Measurements from ENCODE around the gene GABRB1.
A peak's percentile ranks its signal among the peaks of the same experiment; 100 is the strongest.
"Not testable (repeated sequence)": the region's sequence is repeated elsewhere in the genome, so short reads cannot be mapped to it uniquely, and the experiment has no call there.

The GABRB1 gene

GRCh38 chr4:47217291-47217690 lies 185.9 kb downstream of the GABRB1 start:
- no peak for DNase-seq

- no peak for DNase-seq
Observed at GRCh38 chr4:47217884-47218283, 186.5 kb downstream of the GABRB1 start.

- DNase-seq, result no peak
Observed at GRCh38 chr4:47218631-47219030, 187.3 kb downstream of the GABRB1 start.

DNA sequence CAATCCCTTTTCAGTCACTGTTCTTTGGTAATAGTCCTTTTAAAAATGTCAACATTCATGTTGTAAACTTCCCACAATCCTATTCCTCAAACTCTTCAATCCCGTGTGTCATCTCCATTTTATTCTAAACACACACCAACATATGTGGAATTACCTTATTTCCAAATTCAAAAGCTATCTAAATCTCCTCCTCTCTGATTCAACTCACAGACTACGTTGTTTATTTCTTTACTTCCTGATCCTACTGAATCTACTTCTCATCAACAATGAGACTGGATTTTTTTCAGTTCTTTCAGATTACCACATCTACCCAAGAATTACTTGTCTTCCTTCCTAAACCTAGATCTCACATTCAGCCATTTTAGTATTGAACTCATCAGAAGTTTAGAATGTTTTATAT lies 188.2 kb downstream of the GABRB1 start:
- DNase-seq, result no peak

DNA sequence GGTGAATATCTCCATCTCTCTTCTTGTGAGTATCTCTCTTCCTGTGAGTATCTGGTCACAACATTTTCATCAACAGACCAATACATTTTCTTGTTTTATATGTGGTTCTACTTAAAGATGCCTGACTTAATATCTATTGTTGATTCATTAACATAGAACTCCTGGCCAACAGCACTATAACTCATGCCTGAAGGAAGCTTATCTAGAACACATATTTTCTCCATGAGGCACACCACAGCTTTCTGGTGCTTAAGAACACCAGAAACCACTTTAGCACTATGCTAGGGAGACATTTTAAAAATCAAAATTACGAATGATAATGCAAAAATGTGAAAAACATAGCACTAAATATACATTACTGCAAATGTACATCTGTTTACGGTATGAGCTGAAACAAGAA lies 190.4 kb downstream of the GABRB1 start:
- peak; percentile 19 for DNase-seq

GRCh38 chr4:47222276-47222675 lies 190.9 kb downstream of the GABRB1 start:
- DNase-seq, result no peak

GRCh38 chr4:47224361-47224760 lies 193.0 kb downstream of the GABRB1 start:
- no peak for DNase-seq

- no peak for DNase-seq
Observed at GRCh38 chr4:47235721-47236120, 204.4 kb downstream of the GABRB1 start.

DNA sequence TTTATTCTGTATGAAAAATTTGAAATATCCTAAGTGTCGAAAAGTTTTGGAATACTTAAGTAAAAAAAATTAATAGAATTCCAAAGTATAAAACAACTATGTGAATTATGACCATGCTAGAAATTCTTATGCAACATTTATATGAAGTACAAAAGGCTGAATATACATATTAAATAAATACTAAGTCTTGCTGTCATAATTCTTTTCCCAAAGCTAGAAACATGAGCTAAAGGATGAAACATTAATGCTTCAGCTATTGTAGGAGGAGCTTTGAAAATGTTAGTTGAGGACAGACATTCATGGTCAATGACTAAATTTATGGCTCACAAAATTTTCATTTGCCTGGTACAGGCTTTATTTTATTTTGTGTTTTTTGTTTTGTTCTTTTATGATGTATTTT lies 207.3 kb downstream of the GABRB1 start:
- peak; percentile 28 for DNase-seq

DNA sequence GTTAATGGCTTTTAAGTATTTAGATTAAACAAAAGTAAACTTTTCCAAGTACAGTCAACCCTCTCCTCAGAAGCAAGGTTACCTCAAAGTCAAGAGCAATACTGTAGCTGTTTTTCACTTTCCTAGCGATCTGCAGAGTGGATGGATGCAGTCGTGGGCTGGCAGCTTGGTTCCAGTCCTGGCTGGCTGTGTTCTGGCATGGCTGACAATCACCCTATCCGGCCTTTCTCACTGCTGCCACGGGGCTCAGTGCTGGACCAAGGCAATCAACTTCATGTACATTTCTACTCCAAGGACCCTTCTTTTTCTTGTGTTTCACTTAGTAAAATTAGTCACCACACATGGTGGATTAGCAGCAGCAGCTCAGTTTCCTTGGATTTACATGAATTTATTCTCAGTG lies 208.3 kb downstream of the GABRB1 start:
- DNase-seq, result no peak

DNA sequence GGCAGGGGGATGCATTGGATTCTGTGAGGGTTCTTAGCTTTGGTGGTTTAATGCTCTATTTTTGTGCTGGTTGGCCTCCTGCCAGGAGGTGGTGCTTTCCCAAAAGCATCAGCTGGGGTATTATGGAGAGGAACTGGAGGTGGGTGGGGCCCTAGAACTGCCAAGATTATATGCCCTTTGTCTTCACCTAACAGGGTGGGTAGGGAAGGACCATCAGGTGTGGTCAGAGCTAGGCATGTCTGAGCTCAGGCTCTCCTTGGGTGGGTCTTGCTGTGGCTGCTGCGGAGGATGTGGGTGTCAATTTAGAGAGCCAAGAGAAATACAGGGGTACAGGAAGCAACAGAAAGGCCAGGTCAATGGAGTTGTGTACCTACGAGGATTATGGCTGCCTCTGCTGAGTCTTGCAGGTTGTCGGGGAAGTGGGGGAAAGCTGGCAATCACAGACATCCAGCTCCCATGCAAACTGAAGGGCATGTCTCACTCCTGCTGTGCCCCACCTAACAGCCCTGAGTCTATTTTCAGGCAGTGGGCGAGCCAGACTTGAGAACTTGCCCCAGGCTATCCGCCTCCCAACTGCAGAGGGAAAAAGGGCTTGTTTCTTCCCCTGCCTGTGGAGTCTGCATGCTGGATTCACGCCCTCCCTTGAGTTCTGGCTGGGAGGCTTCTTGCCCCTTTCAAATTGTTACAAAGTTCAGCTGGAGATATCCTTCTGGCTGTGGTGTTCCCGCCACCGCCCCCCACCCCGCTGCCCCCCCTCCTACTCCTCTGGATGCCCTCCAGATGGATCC lies 220.2 kb downstream of the GABRB1 start:
- DNase-seq, result no peak

DNA sequence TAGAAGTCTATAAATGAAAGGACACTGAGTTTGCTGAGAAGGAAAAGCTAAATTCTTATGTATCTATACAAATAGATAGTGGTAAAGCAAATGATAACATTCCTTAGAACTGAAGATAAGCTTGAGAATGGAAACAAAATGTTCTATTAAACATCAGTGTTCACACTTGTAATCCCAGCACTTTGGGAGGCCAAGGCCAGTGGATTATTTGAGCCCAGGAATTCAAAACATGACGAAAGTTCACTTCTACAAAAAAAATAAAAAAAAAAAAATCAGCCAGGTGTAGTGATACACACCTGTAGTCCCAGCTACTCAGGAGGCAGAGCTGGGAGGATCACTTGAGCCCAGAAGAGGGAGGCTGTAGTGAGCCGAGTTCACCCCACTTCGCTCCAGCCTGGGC lies 232.4 kb downstream of the GABRB1 start:
- no peak for DNase-seq

GRCh38 chr4:47270201-47270888 lies 239.0 kb downstream of the GABRB1 start:
- DNase-seq, result no peak

GRCh38 chr4:47271291-47271690 lies 239.9 kb downstream of the GABRB1 start:
- DNase-seq, result no peak

DNA sequence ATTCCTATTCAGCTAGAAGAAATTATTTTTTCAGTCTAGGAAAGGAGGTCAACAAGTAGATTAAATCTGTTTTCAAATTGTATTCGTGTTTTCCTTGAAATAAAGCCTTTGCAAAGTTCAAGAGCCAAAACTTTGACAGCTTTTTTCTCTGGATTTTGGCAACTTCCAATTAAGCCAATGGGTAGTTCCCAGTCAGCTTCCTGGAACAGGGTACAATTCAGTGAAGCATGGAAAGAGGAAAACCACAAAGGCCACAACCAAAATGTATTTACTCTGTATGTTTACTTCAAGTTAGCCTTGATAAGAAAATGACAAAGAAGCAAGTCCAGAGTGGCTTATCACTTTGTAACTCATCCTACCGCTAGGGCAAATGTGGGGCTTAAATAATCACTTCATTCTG lies 243.5 kb downstream of the GABRB1 start:
- no peak for DNase-seq

DNA sequence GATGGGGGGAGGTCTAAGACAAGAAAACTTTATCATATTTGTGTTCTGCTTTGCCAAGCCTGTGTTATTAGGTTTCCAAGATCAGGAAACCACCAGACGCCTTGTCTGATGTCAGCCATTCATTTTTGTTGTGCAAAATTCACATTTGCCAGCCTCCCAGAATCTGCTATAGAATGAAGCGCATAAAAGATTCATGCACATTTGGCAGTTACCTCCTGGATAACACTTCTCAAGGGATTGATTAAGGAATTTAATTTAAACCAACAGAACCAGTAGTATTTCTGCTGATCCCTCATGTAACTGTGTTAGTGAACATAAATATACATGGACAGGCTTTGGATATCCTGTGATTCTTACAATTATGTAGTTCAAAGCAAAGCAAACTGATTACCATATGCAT lies 244.2 kb downstream of the GABRB1 start:
- DNase-seq, result no peak

- DNase-seq, result no peak
Observed at GRCh38 chr4:47278631-47279030, 247.3 kb downstream of the GABRB1 start.

DNA sequence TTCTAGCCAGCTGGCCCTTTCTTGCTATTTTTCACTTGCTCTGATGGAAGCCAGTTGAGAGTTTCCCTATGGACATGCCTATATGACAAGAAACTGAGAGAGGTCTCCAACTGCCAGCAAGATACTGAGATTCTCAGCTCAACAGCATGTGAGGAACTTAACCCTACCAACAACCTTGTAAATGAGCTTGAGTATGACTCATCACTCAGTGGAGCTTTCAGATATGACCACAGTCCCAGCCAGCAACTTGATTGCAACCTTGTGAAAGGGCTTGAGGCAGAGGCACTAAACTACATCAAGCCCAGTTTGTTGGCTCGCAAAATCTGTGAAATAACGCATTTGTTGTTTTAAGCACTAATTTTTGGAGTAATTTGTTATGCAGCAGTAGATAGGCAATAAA lies 256.4 kb downstream of the GABRB1 start:
- DNase-seq, result peak; percentile 29

DNA sequence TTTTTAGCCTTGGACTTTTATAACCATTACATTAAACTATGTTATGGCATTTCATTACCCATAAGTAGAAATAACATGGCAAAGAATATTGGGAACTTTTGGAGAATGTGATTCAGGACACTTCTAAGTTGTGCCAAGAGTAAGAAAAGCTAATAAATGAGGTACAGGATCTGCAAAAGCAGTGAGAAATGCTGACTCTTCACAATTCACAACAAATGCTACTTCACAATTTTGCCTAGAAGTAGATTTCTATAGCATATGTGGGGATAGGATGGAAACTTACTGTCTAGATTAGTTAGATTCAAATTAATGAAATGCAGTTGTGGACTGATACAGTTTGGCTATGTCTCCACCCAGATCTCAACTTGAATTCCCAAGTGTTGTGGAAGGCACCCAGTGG lies 258.4 kb downstream of the GABRB1 start:
- no peak for DNase-seq

DNA sequence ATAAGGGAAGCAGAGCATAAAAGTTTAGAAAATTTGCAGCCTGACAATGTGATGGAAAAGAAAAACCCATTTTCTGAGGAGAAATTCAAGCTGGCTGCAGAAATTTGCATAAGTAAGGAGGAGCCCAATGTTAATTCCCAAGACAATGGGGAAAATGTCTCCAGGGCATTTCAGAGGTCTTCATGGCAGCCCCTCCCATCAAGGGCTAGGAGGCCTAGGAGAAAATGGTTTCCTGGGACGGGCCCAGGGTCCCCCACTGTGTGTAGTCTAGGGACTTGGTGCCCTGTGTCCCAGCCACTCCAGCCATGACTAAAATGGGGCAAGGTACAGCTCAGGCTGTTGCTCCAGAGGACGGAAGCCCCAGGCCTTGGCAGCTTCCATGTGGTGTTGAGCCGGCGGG lies 259.5 kb downstream of the GABRB1 start:
- not testable (repeated sequence) for DNase-seq

- no peak for DNase-seq
Observed at GRCh38 chr4:47309165-47309564, 277.8 kb downstream of the GABRB1 start.

GRCh38 chr4:47312170-47312569 lies 280.8 kb downstream of the GABRB1 start:
- no peak for DNase-seq

- no peak for DNase-seq
Observed at GRCh38 chr4:47313384-47313783, 282.0 kb downstream of the GABRB1 start.

- DNase-seq, result no peak
Observed at GRCh38 chr4:47315346-47315745, 284.0 kb downstream of the GABRB1 start.

DNA sequence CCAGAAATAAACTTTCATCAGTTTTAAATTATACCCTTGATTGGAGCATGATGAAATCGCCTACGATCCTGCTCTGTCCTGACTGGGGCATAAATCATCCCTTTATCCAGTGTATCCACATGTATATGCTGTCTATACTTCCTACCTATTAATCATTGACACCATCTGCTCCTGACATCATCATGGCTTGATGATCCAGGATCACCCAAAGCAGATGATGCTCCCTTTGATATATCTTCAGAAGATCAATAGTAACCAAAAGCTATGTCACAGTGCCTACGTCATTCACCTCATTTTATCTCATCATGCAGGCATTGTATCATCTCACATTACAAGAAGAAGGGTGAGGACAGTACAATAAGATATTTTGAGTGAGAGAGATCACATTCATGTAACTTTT lies 294.7 kb downstream of the GABRB1 start:
- no peak for DNase-seq

Measured in amniotic stem cell (primary cell).